Cardiac septum (tissue), 1 donor: ENCODE measurements around the gene L1TD1. TPM values are rescaled to one million over a fixed set of nuclear protein-coding genes. Genes with fewer than 3 reads are reported as not detected.
A peak's percentile ranks its signal among the peaks of the same experiment; 100 is the strongest.
"Not testable (repeated sequence)": the region's sequence is repeated elsewhere in the genome, so short reads cannot be mapped to it uniquely, and the experiment has no call there.

Experiments
- DNase-seq: peaks from one replicate; pipeline ENCODE4 v3.0.0-alpha.2; 2020; ENCODE audit warnings: low spot score
- intact Hi-C: fragments of 100-400 bp; cut with DNase I; formaldehyde crosslinking; loops from one replicate; pipeline ENCODE4 v1.14.0; 2022
- total RNA-seq: library from RNA; stranded (reverse); fragmentation: NEBNext Ultra II Directional; extraction: Animal tissue kit (Norgen Biotek cat#: 25700); gene quantifications from one replicate; pipeline ENCODE4 v1.2.1, GENCODE V29; 2021
- donor health status: DM: no; HTN: no; CAD: no.

The L1TD1 gene
- total RNA-seq, 1 donor from 2014 or later, result 0.67 TPM

GRCh38 chr1:62229932-62230331 is 35.3 kb downstream of the L1TD1 start:
- intact Hi-C loops, result no loop called here
- DNase-seq, result peak; percentile 57

GRCh38 chr1:62230718-62231117 is 36.1 kb downstream of the L1TD1 start:
- intact Hi-C loops, result no loop called here
- DNase-seq, result peak; percentile 41

GRCh38 chr1:62232871-62233278 is 38.2 kb downstream of the L1TD1 start:
- intact Hi-C loops, result no loop called here
- peak; percentile 38 for DNase-seq

- DNase-seq, result peak; percentile 46
- intact Hi-C loops, result no loop called here
These were observed 39.3 kb downstream of the L1TD1 start for GRCh38 chr1:62233926-62234450.

GRCh38 chr1:62234688-62235087 is 40.0 kb downstream of the L1TD1 start:
- peak; percentile 39 for DNase-seq
- intact Hi-C loops, result no loop called here

GRCh38 chr1:62235576-62235975 is 40.9 kb downstream of the L1TD1 start:
- DNase-seq, result no peak
- intact Hi-C loops, result no loop called here

GRCh38 chr1:62237361-62237760 is 42.7 kb downstream of the L1TD1 start:
- no peak for DNase-seq
- intact Hi-C loops, result no loop called here

GRCh38 chr1:62237950-62238374 is 43.3 kb downstream of the L1TD1 start:
- intact Hi-C loops, result no loop called here
- DNase-seq, result no peak

GRCh38 chr1:62238507-62238906 is 43.9 kb downstream of the L1TD1 start:
- intact Hi-C loops, result no loop called here
- DNase-seq, result no peak

- intact Hi-C loops, DNase-seq: not testable (repeated sequence)
These were observed 45.2 kb downstream of the L1TD1 start for GRCh38 chr1:62239652-62240403.

- peak; percentile 56 for DNase-seq
- intact Hi-C loops, result no loop called here
These were observed 46.2 kb downstream of the L1TD1 start for GRCh38 chr1:62240651-62241370.

- DNase-seq, result peak; percentile 55
These were observed 46.9 kb downstream of the L1TD1 start for GRCh38 chr1:62241371-62242131.

GRCh38 chr1:62244380-62244779 is 49.7 kb downstream of the L1TD1 start:
- DNase-seq, intact Hi-C loops: not testable (repeated sequence)

More at GRCh38 chr1:62241371-62242131, 46.9 kb downstream of the L1TD1 start:
- intact Hi-C loops, result no loop called here

- intact Hi-C loops, result no loop called here
- no peak for DNase-seq
These were observed 50.6 kb downstream of the L1TD1 start for GRCh38 chr1:62245201-62245600.

- no peak for DNase-seq
- intact Hi-C loops, result no loop called here
These were observed 52.9 kb downstream of the L1TD1 start for GRCh38 chr1:62247391-62248168.

- DNase-seq, result no peak
- intact Hi-C loops, result no loop called here
These were observed 55.6 kb downstream of the L1TD1 start for GRCh38 chr1:62250126-62250726.

- no peak for DNase-seq
- intact Hi-C loops, result no loop called here
These were observed 64.9 kb downstream of the L1TD1 start for GRCh38 chr1:62259551-62259950.

- intact Hi-C loops, result no loop called here
- no peak for DNase-seq
These were observed 66.0 kb downstream of the L1TD1 start for GRCh38 chr1:62260688-62261087.
